HCT116 (cell line): Measurements from ENCODE around the gene ZNF148.

Source experiments
- CEBPB ChIP-seq: IDR thresholded peaks from 2 replicates; pipeline ENCODE4 v1.6.1; 2012; ENCODE audit warnings: low read depth
- CTCF ChIP-seq, 3 experiments: fragments of 200-600 bp in 1 of 3; sonication (generic) in 1 of 3; IDR thresholded peaks in 2 of 3; conservative IDR thresholded peaks in 1 of 3; 2 replicates each; pipeline ENCODE4 v1.5.1; 2012 to 2017; ENCODE audit warnings: low read depth in 2 of 3, low read length in 2 of 3, antibody characterized with exemption in 1 of 3, borderline replicate concordance in 1 of 3, control low read depth in 1 of 3, mild to moderate bottlenecking in 1 of 3, mixed read lengths in 1 of 3, mixed run types in 1 of 3, moderate library complexity in 1 of 3; ENCODE audit not compliant: insufficient read depth in 1 of 3
- ELF1 ChIP-seq: IDR thresholded peaks from 2 replicates; pipeline ENCODE4 v1.6.1; 2012; ENCODE audit warnings: low read depth, borderline replicate concordance
- EZH2 ChIP-seq: fragments of 200-600 bp; sonication (generic); IDR thresholded peaks from 2 replicates; pipeline ENCODE4 v1.6.1; 2017; ENCODE audit warnings: antibody characterized with exemption, mixed run types
- EZH2phosphoT487 ChIP-seq: fragments of 200-600 bp; IDR thresholded peaks from 2 replicates; pipeline ENCODE4 v1.6.1; 2018; ENCODE audit warnings: antibody characterized with exemption, borderline replicate concordance
- FOSL1 ChIP-seq: IDR thresholded peaks from 2 replicates; pipeline ENCODE4 v1.6.1; 2012; ENCODE audit warnings: low read depth
- MAX ChIP-seq: IDR thresholded peaks from 2 replicates; pipeline ENCODE4 v1.6.1; 2012
- POLR2A ChIP-seq: IDR thresholded peaks from 2 replicates; pipeline ENCODE4 v1.7.0; 2011; ENCODE audit warnings: borderline replicate concordance; ENCODE audit not compliant: insufficient read depth, insufficient read length; ENCODE audit errors: extremely low read depth
- POLR2AphosphoS5 ChIP-seq: IDR thresholded peaks from 2 replicates; pipeline ENCODE4 v1.6.1; 2011; ENCODE audit warnings: mild to moderate bottlenecking, low read depth, low read length, moderate library complexity
- ZFX ChIP-seq: fragments of 450-650 bp; IDR thresholded peaks from 2 replicates; pipeline ENCODE4 v1.6.1; 2017
- TF ChIP-seq, protein P1 (sequence below): IDR thresholded peaks from 2 replicates; pipeline ENCODE4 v1.6.1; 2012; ENCODE audit warnings: low read depth

DNA sequence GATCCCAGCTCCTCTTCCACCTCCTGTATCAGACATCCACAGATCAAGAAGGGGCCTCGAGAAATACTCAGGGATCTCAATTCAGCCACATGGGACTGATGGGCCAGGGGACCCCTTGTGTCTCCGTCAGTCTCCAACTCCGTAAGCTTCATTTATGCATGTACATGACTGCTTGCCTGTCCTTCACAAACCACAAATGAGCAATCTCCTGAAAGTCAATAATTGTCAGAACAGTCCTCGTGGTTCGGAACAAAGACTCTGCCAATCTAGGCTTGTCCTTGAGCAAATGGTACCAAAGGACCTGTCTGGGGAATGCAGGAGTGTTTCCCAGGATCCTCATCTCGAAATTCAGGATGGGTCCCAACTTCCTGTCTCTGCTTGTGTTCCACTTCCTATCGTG is 183.4 kb downstream of the ZNF148 start:
- TF ChIP-seq CTCF (IDR thresholded peaks at IDR 0.05 in 2 of 3, conservative IDR thresholded peaks at IDR 0.05 in 1 of 3; ENCODE audit: borderline replicate concordance in 1 of 3, insufficient read depth in 1 of 3, low read depth in 2 of 3, low read length in 2 of 3) (no peak), EZH2phosphoT487 (no peak), FOSL1 (no peak), POLR2A (no peak), MAX (no peak), ZFX (no peak), POLR2AphosphoS5 (no peak), EZH2 (no peak), ELF1 (no peak), CEBPB (no peak)
- TF ChIP-seq, protein P1, sequence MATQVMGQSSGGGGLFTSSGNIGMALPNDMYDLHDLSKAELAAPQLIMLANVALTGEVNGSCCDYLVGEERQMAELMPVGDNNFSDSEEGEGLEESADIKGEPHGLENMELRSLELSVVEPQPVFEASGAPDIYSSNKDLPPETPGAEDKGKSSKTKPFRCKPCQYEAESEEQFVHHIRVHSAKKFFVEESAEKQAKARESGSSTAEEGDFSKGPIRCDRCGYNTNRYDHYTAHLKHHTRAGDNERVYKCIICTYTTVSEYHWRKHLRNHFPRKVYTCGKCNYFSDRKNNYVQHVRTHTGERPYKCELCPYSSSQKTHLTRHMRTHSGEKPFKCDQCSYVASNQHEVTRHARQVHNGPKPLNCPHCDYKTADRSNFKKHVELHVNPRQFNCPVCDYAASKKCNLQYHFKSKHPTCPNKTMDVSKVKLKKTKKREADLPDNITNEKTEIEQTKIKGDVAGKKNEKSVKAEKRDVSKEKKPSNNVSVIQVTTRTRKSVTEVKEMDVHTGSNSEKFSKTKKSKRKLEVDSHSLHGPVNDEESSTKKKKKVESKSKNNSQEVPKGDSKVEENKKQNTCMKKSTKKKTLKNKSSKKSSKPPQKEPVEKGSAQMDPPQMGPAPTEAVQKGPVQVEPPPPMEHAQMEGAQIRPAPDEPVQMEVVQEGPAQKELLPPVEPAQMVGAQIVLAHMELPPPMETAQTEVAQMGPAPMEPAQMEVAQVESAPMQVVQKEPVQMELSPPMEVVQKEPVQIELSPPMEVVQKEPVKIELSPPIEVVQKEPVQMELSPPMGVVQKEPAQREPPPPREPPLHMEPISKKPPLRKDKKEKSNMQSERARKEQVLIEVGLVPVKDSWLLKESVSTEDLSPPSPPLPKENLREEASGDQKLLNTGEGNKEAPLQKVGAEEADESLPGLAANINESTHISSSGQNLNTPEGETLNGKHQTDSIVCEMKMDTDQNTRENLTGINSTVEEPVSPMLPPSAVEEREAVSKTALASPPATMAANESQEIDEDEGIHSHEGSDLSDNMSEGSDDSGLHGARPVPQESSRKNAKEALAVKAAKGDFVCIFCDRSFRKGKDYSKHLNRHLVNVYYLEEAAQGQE = no peak
